Endodermal cell (in vitro differentiated cells): ENCODE measurements around the gene TRIM6. TPM values are rescaled to one million over a fixed set of nuclear protein-coding genes. Genes with fewer than 3 reads are reported as not detected.
A peak's percentile ranks its signal among the peaks of the same experiment; 100 is the strongest.

ENCODE experiments used
- DNase-seq: peaks from one replicate; pipeline ENCODE4 v3.0.0-alpha.2; 2017
- H3K27ac ChIP-seq: 2 replicates; pipeline ENCODE4 v1.5.1; 2013; ENCODE audit warnings: mild to moderate bottlenecking, low read depth, low read length, moderate library complexity
- H3K27me3 ChIP-seq: 2 replicates; pipeline ENCODE4 v1.6.1; 2013; ENCODE audit warnings: mild to moderate bottlenecking, low read length, moderate library complexity; ENCODE audit not compliant: insufficient read depth, control insufficient read depth, poor library complexity, severe bottlenecking
- H3K36me3 ChIP-seq: 2 replicates; pipeline ENCODE4 v1.7.0; 2013; ENCODE audit warnings: mild to moderate bottlenecking, low read length, moderate library complexity; ENCODE audit not compliant: control insufficient read depth, insufficient read depth
- H3K4me1 ChIP-seq: one replicate; pipeline ENCODE4 v1.7.0; 2013; ENCODE audit warnings: low read length; ENCODE audit not compliant: control insufficient read depth, insufficient read depth
- H3K4me3 ChIP-seq: 2 replicates; pipeline ENCODE4 v1.5.1; 2013; ENCODE audit warnings: mild to moderate bottlenecking, low read length, moderate library complexity
- H3K9ac ChIP-seq: 2 replicates; pipeline ENCODE4 v1.6.1; 2013; ENCODE audit warnings: mild to moderate bottlenecking, low read length, moderate library complexity; ENCODE audit not compliant: poor library complexity, severe bottlenecking; ENCODE audit errors: extremely low read depth
- H3K9me3 ChIP-seq: 2 replicates; pipeline ENCODE4 v1.6.1; 2013; ENCODE audit warnings: mild to moderate bottlenecking, low read length, moderate library complexity; ENCODE audit not compliant: control insufficient read depth
- H3K27ac Mint-ChIP-seq: 2 replicates; pipeline ENCODE4 v1.8.0; 2020; ENCODE audit warnings: mixed read lengths
- H3K27me3 Mint-ChIP-seq: 2 replicates; pipeline ENCODE4 v1.8.0; 2021; ENCODE audit warnings: mild to moderate bottlenecking, mixed read lengths; ENCODE audit not compliant: insufficient read depth
- H3K36me3 Mint-ChIP-seq: 2 replicates; pipeline ENCODE4 v1.8.0; 2020; ENCODE audit warnings: low read depth, mixed read lengths
- H3K4me1 Mint-ChIP-seq: 2 replicates; pipeline ENCODE4 v1.8.0; 2020; ENCODE audit warnings: mixed read lengths
- H3K4me3 Mint-ChIP-seq: 2 replicates; pipeline ENCODE4 v1.8.0; 2020; ENCODE audit warnings: mild to moderate bottlenecking, moderate library complexity, mixed read lengths
- H3K9me3 Mint-ChIP-seq: 2 replicates; pipeline ENCODE4 v1.8.0; 2020; ENCODE audit warnings: mild to moderate bottlenecking, mixed read lengths
- WGBS, 2 experiments: methylation state at CpG; one replicate each; pipeline versions ENCODE4 v1.1.5 to v1.1.7; 2013; ENCODE audit warnings: missing lambda C conversion rate in 2 of 2, mixed read lengths in 1 of 2; ENCODE audit not compliant: insufficient coverage in 1 of 2, insufficient read length in 1 of 2; 5-methylcytosine and 5-hydroxymethylcytosine counted together
- total RNA-seq, 2 donors: library from RNA; stranded (reverse); fragmentation: NEBNext Ultra II Directional in 1 of 2; extraction: Animal tissue kit (Norgen Biotek cat#: 25700) in 1 of 2; gene quantifications; 2 replicates in 1 of 2; 3 replicates in 1 of 2; pipeline ENCODE4 v1.2.1, GENCODE V29; 2021
- TF ChIP-seq, protein P1 (sequence below): fragments of 200-600 bp; sonication (generic); conservative IDR thresholded peaks from 2 replicates; pipeline ENCODE4 v1.5.0; 2021; ENCODE audit warnings: antibody characterized with exemption, mild to moderate bottlenecking

The TRIM6 gene
- total RNA-seq, 2 donors from 2014 or later: 17.4 to 26.1 TPM

DNA sequence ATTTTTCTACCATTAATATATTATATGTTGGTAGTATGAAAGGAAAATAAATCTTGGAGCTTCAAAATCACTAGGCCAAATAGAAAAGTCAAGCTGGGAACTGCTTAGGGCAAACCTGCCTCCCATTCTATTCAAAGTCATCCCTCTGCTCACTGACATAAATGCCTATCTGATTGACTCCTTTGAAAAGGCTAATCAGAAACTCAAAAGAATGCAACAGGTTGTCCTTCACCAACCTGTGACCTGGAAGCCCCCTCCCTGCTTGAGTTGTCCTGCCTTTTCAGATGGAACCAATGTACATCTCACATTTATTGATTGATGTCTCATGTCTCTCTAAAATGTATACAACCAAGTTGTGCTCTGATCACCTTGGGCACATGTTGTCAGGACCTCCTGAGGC lies 25.1 kb downstream of the TRIM6 start:
- no peak overlapping the region for H3K4me3 ChIP-seq
- no peak for DNase-seq
- no peak overlapping the region for H3K27ac ChIP-seq
- no peaks in the 10 kb centered on the region for H3K36me3 ChIP-seq
- TF ChIP-seq, protein P1, sequence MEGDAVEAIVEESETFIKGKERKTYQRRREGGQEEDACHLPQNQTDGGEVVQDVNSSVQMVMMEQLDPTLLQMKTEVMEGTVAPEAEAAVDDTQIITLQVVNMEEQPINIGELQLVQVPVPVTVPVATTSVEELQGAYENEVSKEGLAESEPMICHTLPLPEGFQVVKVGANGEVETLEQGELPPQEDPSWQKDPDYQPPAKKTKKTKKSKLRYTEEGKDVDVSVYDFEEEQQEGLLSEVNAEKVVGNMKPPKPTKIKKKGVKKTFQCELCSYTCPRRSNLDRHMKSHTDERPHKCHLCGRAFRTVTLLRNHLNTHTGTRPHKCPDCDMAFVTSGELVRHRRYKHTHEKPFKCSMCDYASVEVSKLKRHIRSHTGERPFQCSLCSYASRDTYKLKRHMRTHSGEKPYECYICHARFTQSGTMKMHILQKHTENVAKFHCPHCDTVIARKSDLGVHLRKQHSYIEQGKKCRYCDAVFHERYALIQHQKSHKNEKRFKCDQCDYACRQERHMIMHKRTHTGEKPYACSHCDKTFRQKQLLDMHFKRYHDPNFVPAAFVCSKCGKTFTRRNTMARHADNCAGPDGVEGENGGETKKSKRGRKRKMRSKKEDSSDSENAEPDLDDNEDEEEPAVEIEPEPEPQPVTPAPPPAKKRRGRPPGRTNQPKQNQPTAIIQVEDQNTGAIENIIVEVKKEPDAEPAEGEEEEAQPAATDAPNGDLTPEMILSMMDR: no peak
- H3K9ac ChIP-seq: no peak overlapping the region
- H3K36me3 Mint-ChIP-seq: no peaks in the 10 kb centered on the region
- H3K9me3 Mint-ChIP-seq: no peaks in the 10 kb centered on the region
- no peak overlapping the region for H3K4me3 Mint-ChIP-seq
- no peaks in the 10 kb centered on the region for H3K27me3 Mint-ChIP-seq
- H3K27ac Mint-ChIP-seq: no peak overlapping the region
- peaks cover 31% of the 10 kb centered on the region for H3K4me1 Mint-ChIP-seq
- peaks cover 13% of the 10 kb centered on the region for H3K4me1 ChIP-seq
- H3K9me3 ChIP-seq: no peaks in the 10 kb centered on the region
- H3K27me3 ChIP-seq: no peaks in the 10 kb centered on the region

DNA sequence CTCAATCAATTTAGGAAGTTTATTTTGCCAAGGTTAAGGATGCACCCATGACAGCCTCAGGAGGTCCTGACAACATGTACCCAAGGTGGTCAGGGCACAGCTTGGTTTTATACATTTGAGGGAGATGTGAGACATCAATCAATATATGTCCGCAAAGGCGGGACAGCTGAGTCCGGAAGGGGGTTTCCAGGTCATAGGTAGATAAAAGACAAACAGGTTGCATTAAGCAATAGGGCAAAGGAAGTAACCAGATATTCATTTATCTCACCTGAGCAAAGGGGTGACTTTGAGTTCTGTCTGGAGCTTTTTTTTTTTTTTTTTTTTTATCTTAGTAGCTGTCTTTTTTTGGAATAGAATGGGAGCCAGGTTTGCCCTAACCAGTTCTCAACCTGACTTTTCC lies 26.4 kb downstream of the TRIM6 start:
- Histone ChIP-seq H3K9me3 (no peaks in the 10 kb centered on the region), H3K4me1 (peaks cover 13% of the 10 kb centered on the region), H3K4me3 (no peak overlapping the region), H3K9ac (no peak overlapping the region), H3K27me3 (no peaks in the 10 kb centered on the region), H3K36me3 (no peaks in the 10 kb centered on the region), H3K27ac (no peak overlapping the region)
- Mint-ChIP-seq H3K27me3 (no peaks in the 10 kb centered on the region), H3K36me3 (no peaks in the 10 kb centered on the region), H3K4me3 (no peak overlapping the region), H3K9me3 (no peaks in the 10 kb centered on the region), H3K27ac (no peak overlapping the region), H3K4me1 (peaks cover 31% of the 10 kb centered on the region)
- TF ChIP-seq, protein P1: no peak
- WGBS, 2 experiments: 98 to 100% methylated on average over 3 of the region's 3 CpGs
- DNase-seq: no peak

DNA sequence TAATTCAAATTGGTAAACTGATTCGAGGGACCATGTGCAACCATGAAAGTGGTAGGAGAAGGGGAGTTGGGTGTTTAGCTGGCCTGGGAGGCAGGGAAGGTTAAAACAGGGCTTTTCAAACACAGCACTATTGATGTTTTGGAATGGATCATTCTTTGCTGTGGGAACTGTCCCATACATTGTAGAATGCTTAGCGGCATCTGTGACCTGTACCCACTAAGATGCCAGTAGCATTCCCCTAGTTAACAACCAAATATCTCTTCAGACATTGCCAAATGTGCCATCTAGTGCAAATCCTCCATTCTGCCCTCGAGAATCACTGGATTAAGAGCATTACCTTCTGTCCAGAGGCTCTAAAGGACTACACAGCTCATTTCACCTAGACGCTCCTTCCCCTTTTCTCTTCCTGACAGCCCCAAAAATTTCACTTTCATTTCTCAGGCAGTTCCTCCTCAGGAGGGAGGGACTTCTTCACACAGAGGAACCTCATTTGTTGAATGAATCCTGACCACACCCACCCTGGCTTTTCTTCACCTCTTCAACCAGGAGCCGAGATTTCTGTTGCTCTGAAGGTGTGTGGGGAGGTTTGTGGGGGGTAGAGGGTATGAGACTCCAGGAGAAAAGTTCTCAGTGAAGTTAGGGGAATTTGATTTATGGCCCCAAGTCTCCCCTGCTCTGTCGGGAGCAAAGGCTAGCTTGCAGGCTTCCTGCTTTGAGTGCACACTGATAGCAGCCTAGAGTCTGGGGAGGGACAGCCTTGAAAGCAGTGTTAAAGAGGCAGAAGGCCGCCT lies 28.2 kb downstream of the TRIM6 start, which contains the start of gene TRIM34:
Gene TRIM34, plus strand, starts transcription at position 513 of the 791 bp plus-strand sequence. CDS start 7,331 bp downstream, outside the sequence.
- TF ChIP-seq, protein P1: no peak
- Histone ChIP-seq H3K4me3 (no peak within 1 kb of the TSS), H3K4me1 (peaks cover 13% of the 10 kb centered on the region), H3K36me3 (no peaks in the 10 kb centered on the region), H3K9ac (no peak within 1 kb of the TSS), H3K27me3 (no peaks in the 10 kb centered on the region), H3K9me3 (no peaks in the 10 kb centered on the region), H3K27ac (no peak within 1 kb of the TSS)
- Mint-ChIP-seq H3K9me3 (no peaks in the 10 kb centered on the region), H3K36me3 (no peaks in the 10 kb centered on the region), H3K4me3 (peak within 1 kb of the TSS; percentile 42), H3K27ac (no peak within 1 kb of the TSS), H3K27me3 (no peaks in the 10 kb centered on the region), H3K4me1 (peaks cover 31% of the 10 kb centered on the region)
- WGBS, 2 experiments: 70 to 96% methylated on average over 4 to 7 of the region's 7 CpGs
- peak; percentile 80 for DNase-seq
